Keratinocyte (primary cell): ENCODE data around the gene EXD3.

Experiments
- EZH2 ChIP-seq: IDR thresholded peaks from one replicate; pipeline ENCODE4 v1.6.1; 2012; ENCODE audit warnings: inconsistent platforms, mild to moderate bottlenecking, low read length, moderate library complexity
- TF ChIP-seq, protein P1 (sequence below), 3 experiments: IDR thresholded peaks in 1 of 3; conservative IDR thresholded peaks in 1 of 3; optimal IDR thresholded peaks in 1 of 3; 2 replicates in 2 of 3; 3 replicates in 1 of 3; pipeline versions ENCODE3 to v1.5.1; 2011; ENCODE audit warnings: low read length in 3 of 3, mild to moderate bottlenecking in 3 of 3, moderate library complexity in 2 of 3, control low read depth in 1 of 3, inconsistent platforms in 1 of 3; ENCODE audit not compliant: insufficient read depth in 2 of 3; ENCODE audit errors: extremely low read depth in 1 of 3

DNA sequence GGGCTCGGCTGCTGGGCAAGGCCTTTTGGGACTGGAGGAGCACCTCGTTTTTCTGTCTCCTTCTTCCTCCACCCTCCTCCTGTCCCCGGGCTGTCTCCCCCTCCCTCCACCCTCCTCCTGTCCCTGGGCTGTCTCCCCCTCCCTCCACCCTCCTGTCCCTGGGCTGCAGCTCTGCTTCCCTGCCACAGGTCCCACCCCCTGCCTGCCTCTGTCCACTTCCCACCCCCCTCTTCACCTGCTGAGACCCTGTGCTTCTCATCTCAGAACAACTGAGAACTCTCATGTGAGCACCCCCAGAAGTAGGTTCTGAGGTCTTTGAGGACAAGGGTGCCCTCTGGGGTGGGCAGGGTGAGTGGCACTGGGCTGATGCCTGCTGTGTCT lies 151.3 kb downstream of the EXD3 start:
- TF ChIP-seq, protein P1, sequence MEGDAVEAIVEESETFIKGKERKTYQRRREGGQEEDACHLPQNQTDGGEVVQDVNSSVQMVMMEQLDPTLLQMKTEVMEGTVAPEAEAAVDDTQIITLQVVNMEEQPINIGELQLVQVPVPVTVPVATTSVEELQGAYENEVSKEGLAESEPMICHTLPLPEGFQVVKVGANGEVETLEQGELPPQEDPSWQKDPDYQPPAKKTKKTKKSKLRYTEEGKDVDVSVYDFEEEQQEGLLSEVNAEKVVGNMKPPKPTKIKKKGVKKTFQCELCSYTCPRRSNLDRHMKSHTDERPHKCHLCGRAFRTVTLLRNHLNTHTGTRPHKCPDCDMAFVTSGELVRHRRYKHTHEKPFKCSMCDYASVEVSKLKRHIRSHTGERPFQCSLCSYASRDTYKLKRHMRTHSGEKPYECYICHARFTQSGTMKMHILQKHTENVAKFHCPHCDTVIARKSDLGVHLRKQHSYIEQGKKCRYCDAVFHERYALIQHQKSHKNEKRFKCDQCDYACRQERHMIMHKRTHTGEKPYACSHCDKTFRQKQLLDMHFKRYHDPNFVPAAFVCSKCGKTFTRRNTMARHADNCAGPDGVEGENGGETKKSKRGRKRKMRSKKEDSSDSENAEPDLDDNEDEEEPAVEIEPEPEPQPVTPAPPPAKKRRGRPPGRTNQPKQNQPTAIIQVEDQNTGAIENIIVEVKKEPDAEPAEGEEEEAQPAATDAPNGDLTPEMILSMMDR (optimal IDR thresholded peaks at IDR 0.05 in 1 of 3, IDR thresholded peaks at IDR 0.05 in 1 of 3, conservative IDR thresholded peaks at IDR 0.05 in 1 of 3; ENCODE audit: extremely low read depth in 1 of 3, insufficient read depth in 2 of 3, low read length in 3 of 3) = no peak
- TF ChIP-seq EZH2 = no peak
